Measurements from ENCODE around the gene MVB12B.

- no peak for TF ChIP-seq CTCF (IDR thresholded peaks at IDR 0.05; ENCODE audit: insufficient read depth, low read length)
- no peak for TF ChIP-seq POLR2AphosphoS5 (IDR thresholded peaks at IDR 0.05; ENCODE audit: low read depth)
Measured at GRCh38 chr9:126292736-126293521, 33.7 kb upstream of the MVB12B start.
